Heart left ventricle (tissue), 13 donors: ENCODE data around the gene CNTLN.

ENCODE experiments used
- POLR2A ChIP-seq, 2 donors: fragments of 450-650 bp; IDR thresholded peaks; one replicate each; pipeline ENCODE4 v1.6.1; 2017; ENCODE audit warnings: antibody characterized with exemption in 2 of 2, mild to moderate bottlenecking in 2 of 2, moderate library complexity in 2 of 2
- TF ChIP-seq, protein P1 (sequence below), 12 donors: fragments of 200-600 bp; sonication (generic) in 4 of 12; IDR thresholded peaks; one replicate each; pipeline versions ENCODE4 v1.5.0 to v1.8.0; 2018 to 2022; ENCODE audit warnings: antibody characterized with exemption in 12 of 12, mild to moderate bottlenecking in 5 of 12
- donor health status: ischemic (EF 13 %, LVEDD 7.1; RV severe dilation, severe dysfunction).
- donor health status: DM: no; HTN: yes; CAD: no.
- donor health status: DM: no; HTN: no; CAD: no.
- donor health status: ischemic (EF 25% LVEDD 6.9; RV normal size, moderate dysfunction).
- donor health status: ischemic (EF 25% LVEDD 5.7; RV mildly dilated, moderate dysfunction).
- donor health status: ischemic (EF 35%, LVEDD 5.7; RV mildly dilated, moderate dysfunction).
- donor health status: nonischemic (EF 11% LVEDD 7.7; RV severe dilation, severe dysfunction).
- donor health status: DM: yes; HTN: yes; CAD: no.
- donor health status: PGD.
- donor health status: ischemic (EF 29% LVEDD 5.4; RV normal size, mild dysfunction).
- donor health status: nonischemic (EF 23%, LVEDD 6.1; RV moderate dilation, normal function).

DNA sequence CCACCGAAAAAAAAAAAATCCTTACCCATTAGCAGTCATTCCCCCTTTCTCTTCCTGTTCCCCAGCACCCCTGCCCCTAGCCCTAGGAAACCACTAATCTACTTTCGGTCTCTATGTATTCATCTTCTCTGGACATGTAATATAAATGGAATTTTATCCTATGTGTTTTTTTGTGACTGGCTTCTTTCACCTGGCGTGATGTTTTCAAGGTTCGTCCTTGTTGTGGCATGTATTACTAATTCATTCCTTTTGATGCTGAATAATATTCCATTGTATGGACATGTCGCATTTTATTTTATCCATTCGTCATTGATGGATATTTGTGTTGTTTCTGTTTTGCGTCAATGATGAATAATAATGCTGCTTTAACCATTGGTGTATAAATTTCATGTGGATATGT, 401.2 kb downstream of the CNTLN start:
- TF ChIP-seq, protein P1, sequence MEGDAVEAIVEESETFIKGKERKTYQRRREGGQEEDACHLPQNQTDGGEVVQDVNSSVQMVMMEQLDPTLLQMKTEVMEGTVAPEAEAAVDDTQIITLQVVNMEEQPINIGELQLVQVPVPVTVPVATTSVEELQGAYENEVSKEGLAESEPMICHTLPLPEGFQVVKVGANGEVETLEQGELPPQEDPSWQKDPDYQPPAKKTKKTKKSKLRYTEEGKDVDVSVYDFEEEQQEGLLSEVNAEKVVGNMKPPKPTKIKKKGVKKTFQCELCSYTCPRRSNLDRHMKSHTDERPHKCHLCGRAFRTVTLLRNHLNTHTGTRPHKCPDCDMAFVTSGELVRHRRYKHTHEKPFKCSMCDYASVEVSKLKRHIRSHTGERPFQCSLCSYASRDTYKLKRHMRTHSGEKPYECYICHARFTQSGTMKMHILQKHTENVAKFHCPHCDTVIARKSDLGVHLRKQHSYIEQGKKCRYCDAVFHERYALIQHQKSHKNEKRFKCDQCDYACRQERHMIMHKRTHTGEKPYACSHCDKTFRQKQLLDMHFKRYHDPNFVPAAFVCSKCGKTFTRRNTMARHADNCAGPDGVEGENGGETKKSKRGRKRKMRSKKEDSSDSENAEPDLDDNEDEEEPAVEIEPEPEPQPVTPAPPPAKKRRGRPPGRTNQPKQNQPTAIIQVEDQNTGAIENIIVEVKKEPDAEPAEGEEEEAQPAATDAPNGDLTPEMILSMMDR (IDR thresholded peaks at IDR 0.05), result no peak
- no peak for TF ChIP-seq POLR2A (IDR thresholded peaks at IDR 0.05)
